ENCODE measurements around the gene CD163L1. TPM values are rescaled to one million over a fixed set of nuclear protein-coding genes. Genes with fewer than 3 reads are reported as not detected.

The CD163L1 gene
- total RNA-seq, result not detected

GRCh38 chr12:7444076-7444475 lies at the start of gene CD163L1:
Gene CD163L1, minus strand, starts transcription at chr12:7444153. Its CDS starts 26 bp downstream, at chr12:7444127.
- Mint-ChIP-seq H3K36me3 (no peaks in the 10 kb centered on the region), H3K9me3 (no peaks in the 10 kb centered on the region), H3K27me3 (peaks cover 19 to 38% of the 10 kb centered on the region in 2 donors), H3K4me1 (ENCODE audit: low read depth in 2 of 2) (peaks cover 4 to 5% of the 10 kb centered on the region in 2 donors), H3K4me3 (no peak within 1 kb of the TSS), H3K27ac (no peak within 1 kb of the TSS)
- ATAC-seq (no peak), DNase-seq (ENCODE audit: low spot score) (no peak)

GRCh38 chr12:7493006-7493405 lies 49.1 kb upstream of the CD163L1 start:
- Mint-ChIP-seq H3K4me1 (ENCODE audit: low read depth in 2 of 2) (no peaks in the 10 kb centered on the region), H3K4me3 (no peak overlapping the region), H3K27ac (no peak overlapping the region), H3K27me3 (peaks cover 18 to 41% of the 10 kb centered on the region in 2 donors), H3K9me3 (no peaks in the 10 kb centered on the region), H3K36me3 (no peaks in the 10 kb centered on the region)
- no peak for DNase-seq (ENCODE audit: low spot score)
- ATAC-seq, result no peak

GRCh38 chr12:7486512-7486911 lies 42.6 kb upstream of the CD163L1 start:
- no peak overlapping the region for H3K27ac Mint-ChIP-seq
- H3K27me3 Mint-ChIP-seq, result peaks cover 12 to 31% of the 10 kb centered on the region in 2 donors
- no peak for ATAC-seq
- no peaks in the 10 kb centered on the region for H3K9me3 Mint-ChIP-seq
- DNase-seq (ENCODE audit: low spot score), result no peak
- H3K36me3 Mint-ChIP-seq, result no peaks in the 10 kb centered on the region
- H3K4me3 Mint-ChIP-seq, result no peak overlapping the region
- no peaks in the 10 kb centered on the region for H3K4me1 Mint-ChIP-seq (ENCODE audit: low read depth in 2 of 2)

GRCh38 chr12:7485095-7485494 lies 41.1 kb upstream of the CD163L1 start:
- Mint-ChIP-seq H3K4me1 (ENCODE audit: low read depth in 2 of 2) (no peaks in the 10 kb centered on the region), H3K36me3 (no peaks in the 10 kb centered on the region), H3K9me3 (no peaks in the 10 kb centered on the region), H3K27ac (no peak overlapping the region), H3K27me3 (peaks cover 9 to 30% of the 10 kb centered on the region in 2 donors), H3K4me3 (no peak overlapping the region)
- ATAC-seq (no peak), DNase-seq (ENCODE audit: low spot score) (no peak)

GRCh38 chr12:7483343-7483742 lies 39.4 kb upstream of the CD163L1 start:
- H3K27me3 Mint-ChIP-seq, result peaks cover 9 to 37% of the 10 kb centered on the region in 2 donors

GRCh38 chr12:7479771-7480170 lies 35.8 kb upstream of the CD163L1 start:
- H3K36me3 Mint-ChIP-seq, result no peaks in the 10 kb centered on the region
- H3K4me3 Mint-ChIP-seq, result no peak overlapping the region
- H3K9me3 Mint-ChIP-seq, result peaks cover 2% of the 10 kb centered on the region
- peaks cover 10 to 31% of the 10 kb centered on the region in 2 donors for H3K27me3 Mint-ChIP-seq
- H3K4me1 Mint-ChIP-seq (ENCODE audit: low read depth in 2 of 2), result no peaks in the 10 kb centered on the region
- no peak for ATAC-seq
- DNase-seq (ENCODE audit: low spot score), result no peak
- H3K27ac Mint-ChIP-seq, result no peak overlapping the region

More at GRCh38 chr12:7483343-7483742, 39.4 kb upstream of the CD163L1 start:
- H3K27ac Mint-ChIP-seq, result no peak overlapping the region
- no peaks in the 10 kb centered on the region for H3K36me3 Mint-ChIP-seq
- H3K9me3 Mint-ChIP-seq, result no peaks in the 10 kb centered on the region
- DNase-seq (ENCODE audit: low spot score) (no peak), ATAC-seq (no peak)
- no peaks in the 10 kb centered on the region for H3K4me1 Mint-ChIP-seq (ENCODE audit: low read depth in 2 of 2)
- no peak overlapping the region for H3K4me3 Mint-ChIP-seq

- no peak overlapping the region for H3K4me3 Mint-ChIP-seq
- H3K27me3 Mint-ChIP-seq, result peaks cover 27 to 49% of the 10 kb centered on the region in 2 donors
These were observed 28.1 kb upstream of the CD163L1 start for GRCh38 chr12:7472060-7472459.

GRCh38 chr12:7460375-7461259 lies 16.7 kb upstream of the CD163L1 start:
- ATAC-seq (peak; percentile 72 to 77), DNase-seq (ENCODE audit: low spot score) (no peak)
- Mint-ChIP-seq H3K27me3 (peaks cover 6 to 10% of the 10 kb centered on the region in 2 donors), H3K9me3 (no peaks in the 10 kb centered on the region), H3K4me3 (no peak overlapping the region), H3K27ac (no peak overlapping the region), H3K4me1 (ENCODE audit: low read depth in 2 of 2) (no peaks in the 10 kb centered on the region), H3K36me3 (no peaks in the 10 kb centered on the region)

More at GRCh38 chr12:7472060-7472459, 28.1 kb upstream of the CD163L1 start:
- Mint-ChIP-seq H3K9me3 (peaks cover 6% of the 10 kb centered on the region), H3K27ac (no peak overlapping the region), H3K4me1 (ENCODE audit: low read depth in 2 of 2) (no peaks in the 10 kb centered on the region), H3K36me3 (peaks cover 9% of the 10 kb centered on the region)
- DNase-seq (ENCODE audit: low spot score), result no peak
- ATAC-seq, result no peak

GRCh38 chr12:7459973-7460372 lies 16.0 kb upstream of the CD163L1 start:
- ATAC-seq, result no peak
- Mint-ChIP-seq H3K27ac (no peak overlapping the region), H3K36me3 (no peaks in the 10 kb centered on the region), H3K4me3 (no peak overlapping the region), H3K9me3 (no peaks in the 10 kb centered on the region), H3K4me1 (ENCODE audit: low read depth in 2 of 2) (no peaks in the 10 kb centered on the region), H3K27me3 (peaks cover 5 to 8% of the 10 kb centered on the region in 2 donors)
- no peak for DNase-seq (ENCODE audit: low spot score)

GRCh38 chr12:7451756-7452155 lies 7.8 kb upstream of the CD163L1 start:
- no peak for DNase-seq (ENCODE audit: low spot score)
- no peaks in the 10 kb centered on the region for H3K36me3 Mint-ChIP-seq

GRCh38 chr12:7450667-7451066 lies 6.7 kb upstream of the CD163L1 start:
- no peak overlapping the region for H3K4me3 Mint-ChIP-seq
- no peaks in the 10 kb centered on the region for H3K36me3 Mint-ChIP-seq
- DNase-seq (ENCODE audit: low spot score) (no peak), ATAC-seq (no peak)
- H3K27ac Mint-ChIP-seq, result no peak overlapping the region
- H3K27me3 Mint-ChIP-seq, result peaks cover 13 to 26% of the 10 kb centered on the region in 2 donors
- no peaks in the 10 kb centered on the region for H3K4me1 Mint-ChIP-seq (ENCODE audit: low read depth in 2 of 2)
- H3K9me3 Mint-ChIP-seq, result no peaks in the 10 kb centered on the region

More at GRCh38 chr12:7451756-7452155, 7.8 kb upstream of the CD163L1 start:
- H3K27ac Mint-ChIP-seq, result no peak overlapping the region
- H3K4me1 Mint-ChIP-seq (ENCODE audit: low read depth in 2 of 2), result no peaks in the 10 kb centered on the region
- ATAC-seq, result no peak
- H3K4me3 Mint-ChIP-seq, result no peak overlapping the region
- peaks cover 10 to 26% of the 10 kb centered on the region in 2 donors for H3K27me3 Mint-ChIP-seq
- no peaks in the 10 kb centered on the region for H3K9me3 Mint-ChIP-seq

- Mint-ChIP-seq H3K4me1 (ENCODE audit: low read depth in 2 of 2) (no peaks in the 10 kb centered on the region), H3K4me3 (no peak overlapping the region), H3K27me3 (peaks cover 10 to 26% of the 10 kb centered on the region in 2 donors), H3K9me3 (no peaks in the 10 kb centered on the region), H3K27ac (no peak overlapping the region), H3K36me3 (no peaks in the 10 kb centered on the region)
- DNase-seq (ENCODE audit: low spot score) (no peak), ATAC-seq (no peak)
These were observed 4.1 kb upstream of the CD163L1 start for GRCh38 chr12:7448099-7448498.

GRCh38 chr12:7444537-7444936 lies 584 bp upstream of the CD163L1 start:
- no peak for DNase-seq (ENCODE audit: low spot score)
- Mint-ChIP-seq H3K4me1 (ENCODE audit: low read depth in 2 of 2) (peaks cover 4% of the 10 kb centered on the region in 2 donors), H3K36me3 (no peaks in the 10 kb centered on the region), H3K27me3 (peaks cover 15 to 35% of the 10 kb centered on the region in 2 donors), H3K9me3 (no peaks in the 10 kb centered on the region), H3K27ac (no peak overlapping the region), H3K4me3 (no peak overlapping the region)
- no peak for ATAC-seq

GRCh38 chr12:7441216-7441615 lies 2.7 kb downstream of the CD163L1 start:
- ATAC-seq (no peak), DNase-seq (ENCODE audit: low spot score) (no peak)
- no peak overlapping the region for H3K27ac Mint-ChIP-seq
- no peaks in the 10 kb centered on the region for H3K36me3 Mint-ChIP-seq
- no peaks in the 10 kb centered on the region for H3K9me3 Mint-ChIP-seq
- peaks cover 22 to 30% of the 10 kb centered on the region in 2 donors for H3K27me3 Mint-ChIP-seq
- H3K4me3 Mint-ChIP-seq, result no peak overlapping the region
- H3K4me1 Mint-ChIP-seq (ENCODE audit: low read depth in 2 of 2), result peaks cover 4 to 5% of the 10 kb centered on the region in 2 donors

Data from natural killer cell treated with Interleukin-12 subunit alpha and Interleukin-12 subunit beta and Interleukin-15 and Interleukin-18, amount 100 ng/mL, for 72 hours (primary cell).